ENCODE results near the gene TMEM184B.

TMEM184B gene

DNA sequence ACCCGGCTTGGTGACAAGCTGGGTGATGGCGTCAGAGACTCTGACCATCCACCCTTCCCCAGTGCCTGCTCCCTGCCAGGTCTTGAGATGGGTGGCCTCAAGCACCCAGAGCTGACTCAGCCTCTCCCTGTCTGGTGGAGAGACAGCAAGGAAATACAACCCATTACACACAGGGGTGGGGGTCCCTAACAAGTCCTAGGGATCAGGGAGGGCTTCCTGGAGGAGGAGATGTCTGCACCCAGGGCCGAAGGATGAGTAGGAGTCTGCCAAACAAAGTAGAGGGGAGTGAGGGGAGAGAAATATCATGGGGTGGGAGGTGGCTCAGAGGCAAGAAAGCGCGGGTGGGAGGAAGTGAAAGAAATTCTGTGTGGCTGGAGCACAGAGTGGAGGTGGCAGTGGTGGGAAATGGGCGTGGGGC is 64.2 kb downstream of the TMEM184B start:
- no peak overlapping the region for H3K27ac ChIP-seq (ENCODE audit: low read depth, low read length)
- no peak overlapping the region for H3K9ac ChIP-seq (ENCODE audit: low read depth in 1 of 2, low read length in 2 of 2)
- peaks cover 16 to 22% of the 10 kb centered on the region in 2 donors for H3K4me1 ChIP-seq (ENCODE audit: control insufficient read depth in 1 of 2, insufficient read depth in 2 of 2, low read length in 2 of 2)
- no peaks in the 10 kb centered on the region for H3K9me3 ChIP-seq (ENCODE audit: control insufficient read depth in 1 of 2, low read length in 2 of 2)
- H3K4me3 ChIP-seq (ENCODE audit: low read depth in 1 of 2, low read length in 2 of 2) = no peak overlapping the region
- no peaks in the 10 kb centered on the region for H3K27me3 ChIP-seq (ENCODE audit: control insufficient read depth in 1 of 2, insufficient read depth in 2 of 2, low read length in 2 of 2)
- H3K36me3 ChIP-seq (ENCODE audit: control insufficient read depth in 1 of 2, insufficient read depth in 2 of 2, low read length in 2 of 2) = no peaks in the 10 kb centered on the region

DNA sequence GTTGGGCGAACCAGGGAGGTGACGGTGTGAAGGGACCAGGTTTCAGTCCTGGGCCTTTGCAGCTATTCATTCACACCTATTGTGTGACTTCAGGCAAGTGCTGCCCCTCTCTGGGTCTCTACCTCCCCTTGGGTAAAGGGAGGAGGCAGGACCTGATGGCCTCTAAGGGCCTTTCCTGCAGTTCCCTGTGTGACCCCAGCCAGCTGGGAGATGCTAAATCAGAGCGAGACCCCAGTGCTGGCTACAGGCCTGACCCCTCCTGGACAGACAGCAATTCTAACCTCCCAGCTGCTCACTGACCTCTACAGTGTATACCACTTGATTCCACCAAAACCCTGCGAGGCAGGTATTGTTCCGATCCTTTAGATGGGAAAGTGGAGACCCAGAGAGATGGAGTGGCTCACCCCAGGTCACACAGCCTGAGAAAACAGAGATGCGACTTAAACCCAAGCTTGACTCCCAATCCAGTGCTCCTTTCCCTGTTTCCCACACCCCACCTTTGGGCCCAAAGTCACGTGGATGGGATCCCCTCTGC is 64.8 kb downstream of the TMEM184B start:
- no peak overlapping the region for H3K27ac ChIP-seq (ENCODE audit: low read depth, low read length)
- H3K9ac ChIP-seq (ENCODE audit: low read depth in 1 of 2, low read length in 2 of 2) = no peak overlapping the region
- H3K27me3 ChIP-seq (ENCODE audit: control insufficient read depth in 1 of 2, insufficient read depth in 2 of 2, low read length in 2 of 2) = no peaks in the 10 kb centered on the region
- H3K9me3 ChIP-seq (ENCODE audit: control insufficient read depth in 1 of 2, low read length in 2 of 2) = no peaks in the 10 kb centered on the region
- H3K4me1 ChIP-seq (ENCODE audit: control insufficient read depth in 1 of 2, insufficient read depth in 2 of 2, low read length in 2 of 2) = peaks cover 21 to 24% of the 10 kb centered on the region in 2 donors
- no peak overlapping the region for H3K4me3 ChIP-seq (ENCODE audit: low read depth in 1 of 2, low read length in 2 of 2)
- H3K36me3 ChIP-seq (ENCODE audit: control insufficient read depth in 1 of 2, insufficient read depth in 2 of 2, low read length in 2 of 2) = no peaks in the 10 kb centered on the region

DNA sequence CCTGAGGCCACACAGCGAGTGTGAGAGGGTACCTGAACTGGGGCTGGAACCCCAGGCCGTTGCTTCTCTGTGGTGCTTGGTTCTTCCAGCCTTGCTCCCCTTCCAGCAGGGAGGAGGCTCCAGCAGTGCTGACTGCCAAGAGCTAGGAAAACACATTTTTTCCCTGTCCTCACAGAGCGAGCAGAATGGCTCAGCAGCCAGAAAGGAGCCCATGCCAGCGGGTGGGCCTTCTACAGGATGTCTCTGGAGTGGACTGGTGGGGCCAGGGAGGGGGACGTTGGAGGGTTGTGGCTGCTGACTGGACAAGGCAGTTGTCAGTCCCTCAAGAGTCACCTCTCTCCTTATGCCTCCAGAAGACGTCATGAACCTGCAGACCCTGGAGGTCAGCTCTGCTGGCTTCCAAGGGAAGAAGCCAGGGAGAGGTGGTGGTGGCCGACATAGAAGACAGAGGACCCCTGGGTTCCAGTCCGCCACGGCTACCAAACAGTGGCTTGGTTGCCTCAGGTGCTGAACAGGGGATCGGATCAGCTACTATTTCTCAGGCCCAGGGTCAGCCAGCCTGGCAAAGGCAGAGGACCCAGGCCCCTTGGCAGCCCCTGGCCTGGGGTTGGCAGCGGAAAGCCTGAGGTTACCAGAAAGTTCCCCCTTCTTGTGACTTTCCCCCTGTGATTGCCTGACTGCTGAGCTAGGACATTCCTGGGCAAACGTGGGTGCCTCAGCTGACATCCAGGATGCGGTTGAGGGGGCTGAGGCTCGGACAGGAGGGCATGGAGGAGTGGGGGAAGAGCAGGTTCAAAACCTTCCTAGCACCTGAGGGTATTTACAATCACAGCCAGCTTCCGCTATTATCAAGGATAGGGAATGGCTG is 67.3 kb downstream of the TMEM184B start:
- no peak overlapping the region for H3K9ac ChIP-seq (ENCODE audit: low read depth in 1 of 2, low read length in 2 of 2)
- H3K36me3 ChIP-seq (ENCODE audit: control insufficient read depth in 1 of 2, insufficient read depth in 2 of 2, low read length in 2 of 2) = no peaks in the 10 kb centered on the region
- H3K4me3 ChIP-seq (ENCODE audit: low read depth in 1 of 2, low read length in 2 of 2) = no peak overlapping the region
- peaks cover 26 to 30% of the 10 kb centered on the region in 2 donors for H3K4me1 ChIP-seq (ENCODE audit: control insufficient read depth in 1 of 2, insufficient read depth in 2 of 2, low read length in 2 of 2)
- H3K27ac ChIP-seq (ENCODE audit: low read depth, low read length) = no peak overlapping the region
- H3K9me3 ChIP-seq (ENCODE audit: control insufficient read depth in 1 of 2, low read length in 2 of 2) = no peaks in the 10 kb centered on the region
- no peaks in the 10 kb centered on the region for H3K27me3 ChIP-seq (ENCODE audit: control insufficient read depth in 1 of 2, insufficient read depth in 2 of 2, low read length in 2 of 2)

DNA sequence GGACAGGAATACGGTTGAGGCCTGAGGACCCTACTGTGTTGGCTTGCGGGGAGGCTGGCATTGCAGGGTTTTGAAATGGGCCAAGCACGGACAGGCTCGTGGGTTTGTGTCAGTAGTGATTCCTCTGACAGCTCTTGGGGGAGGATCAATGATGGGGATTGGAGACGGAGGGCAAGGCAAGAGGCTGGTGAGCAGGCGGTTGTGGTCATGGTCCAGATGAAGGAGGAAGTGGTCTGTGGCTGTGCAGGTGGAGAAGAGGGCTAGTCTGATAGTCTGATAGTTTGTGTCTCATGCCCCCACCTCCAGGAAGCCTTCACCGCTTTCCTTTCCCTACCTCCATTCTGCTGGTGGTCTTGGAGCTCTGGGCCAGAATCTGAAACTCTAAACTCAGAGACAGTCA is 68.0 kb downstream of the TMEM184B start:
- no peak overlapping the region for H3K9ac ChIP-seq (ENCODE audit: low read depth in 1 of 2, low read length in 2 of 2)
- no peak overlapping the region for H3K4me3 ChIP-seq (ENCODE audit: low read depth in 1 of 2, low read length in 2 of 2)
- H3K27ac ChIP-seq (ENCODE audit: low read depth, low read length) = no peak overlapping the region
- no peaks in the 10 kb centered on the region for H3K9me3 ChIP-seq (ENCODE audit: control insufficient read depth in 1 of 2, low read length in 2 of 2)
- H3K36me3 ChIP-seq (ENCODE audit: control insufficient read depth in 1 of 2, insufficient read depth in 2 of 2, low read length in 2 of 2) = no peaks in the 10 kb centered on the region
- H3K4me1 ChIP-seq (ENCODE audit: control insufficient read depth in 1 of 2, insufficient read depth in 2 of 2, low read length in 2 of 2) = peaks cover 26 to 30% of the 10 kb centered on the region in 2 donors
- H3K27me3 ChIP-seq (ENCODE audit: control insufficient read depth in 1 of 2, insufficient read depth in 2 of 2, low read length in 2 of 2) = no peaks in the 10 kb centered on the region

DNA sequence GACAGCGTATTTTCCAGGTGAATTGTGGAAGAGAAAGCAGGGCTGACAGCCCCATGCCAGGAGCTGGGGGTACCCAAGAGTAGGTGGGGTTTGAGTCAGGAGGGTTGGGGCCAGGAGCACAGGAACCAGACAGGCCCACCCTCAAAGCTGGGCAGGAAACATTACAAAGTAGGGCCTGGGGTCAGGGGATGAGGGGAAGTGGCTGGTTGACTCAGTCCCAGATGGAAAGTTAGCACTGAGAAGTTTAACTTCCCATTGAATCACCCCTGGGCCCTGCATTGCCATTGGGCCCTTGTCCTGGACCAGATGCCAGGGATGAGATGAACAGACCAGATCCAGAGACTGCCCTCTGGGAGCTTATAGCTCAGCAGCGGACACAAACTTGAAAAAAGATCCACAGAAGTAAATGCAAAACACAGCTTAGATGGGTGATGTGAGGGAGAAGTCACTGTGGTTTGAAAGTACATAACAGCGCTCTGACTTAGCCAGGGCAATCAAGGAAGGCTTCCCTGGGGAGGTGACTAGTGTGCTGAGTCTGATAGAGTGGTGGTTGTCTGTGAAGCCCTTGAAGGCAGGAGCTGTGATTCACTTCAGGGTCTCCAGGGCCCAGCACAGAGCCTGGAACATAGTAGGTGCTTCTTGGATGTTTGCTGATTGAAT is 68.8 kb downstream of the TMEM184B start:
- Histone ChIP-seq H3K4me1 (ENCODE audit: control insufficient read depth in 1 of 2, insufficient read depth in 2 of 2, low read length in 2 of 2) (peaks cover 26 to 30% of the 10 kb centered on the region in 2 donors), H3K4me3 (ENCODE audit: low read depth in 1 of 2, low read length in 2 of 2) (peak overlapping the region; percentile 85), H3K27ac (ENCODE audit: low read depth, low read length) (no peak overlapping the region), H3K9me3 (ENCODE audit: control insufficient read depth in 1 of 2, low read length in 2 of 2) (no peaks in the 10 kb centered on the region), H3K36me3 (ENCODE audit: control insufficient read depth in 1 of 2, insufficient read depth in 2 of 2, low read length in 2 of 2) (no peaks in the 10 kb centered on the region), H3K9ac (ENCODE audit: low read depth in 1 of 2, low read length in 2 of 2) (peak overlapping the region; percentile 51 to 81), H3K27me3 (ENCODE audit: control insufficient read depth in 1 of 2, insufficient read depth in 2 of 2, low read length in 2 of 2) (no peaks in the 10 kb centered on the region)

DNA sequence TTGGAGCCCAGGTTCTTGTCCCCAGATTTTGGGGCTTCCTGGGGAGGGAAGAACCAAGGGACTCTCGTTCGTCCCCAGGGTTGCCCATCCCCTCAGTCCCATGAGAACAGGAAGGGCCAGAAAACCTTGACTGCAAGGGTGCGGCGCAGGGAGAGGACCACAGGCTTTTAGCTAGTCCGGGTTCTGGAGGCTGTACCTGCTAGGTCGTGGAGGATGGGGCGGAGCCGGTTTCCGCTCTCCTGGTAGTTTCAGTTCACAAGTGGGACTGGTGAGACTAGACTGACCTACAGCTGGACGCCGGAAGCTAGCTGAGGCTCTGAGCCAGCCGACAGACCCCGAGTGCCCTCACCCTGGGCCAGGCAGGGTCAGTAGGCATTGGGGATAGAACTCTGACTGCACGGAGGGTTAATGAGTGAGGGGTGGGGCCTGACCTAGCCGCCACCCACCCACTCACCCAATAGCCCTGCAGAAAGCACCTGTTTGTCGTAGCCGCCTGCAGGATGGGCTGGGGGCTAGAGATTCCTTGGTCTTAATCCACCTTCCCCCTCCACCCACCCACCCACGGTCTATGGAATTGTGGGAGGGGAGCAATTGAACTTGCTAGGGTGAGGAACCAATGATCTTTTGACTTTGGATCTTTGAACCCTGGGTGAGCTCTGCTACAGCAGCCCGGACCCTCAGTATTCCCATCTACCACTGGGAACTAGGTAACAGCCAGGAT is 69.6 kb downstream of the TMEM184B start:
- peak overlapping the region; percentile 81 to 84 for H3K9ac ChIP-seq (ENCODE audit: low read depth in 1 of 2, low read length in 2 of 2)
- H3K27ac ChIP-seq (ENCODE audit: low read depth, low read length) = peak overlapping the region; percentile 94
- H3K9me3 ChIP-seq (ENCODE audit: control insufficient read depth in 1 of 2, low read length in 2 of 2) = no peaks in the 10 kb centered on the region
- H3K36me3 ChIP-seq (ENCODE audit: control insufficient read depth in 1 of 2, insufficient read depth in 2 of 2, low read length in 2 of 2) = no peaks in the 10 kb centered on the region
- peak overlapping the region; percentile 85 for H3K4me3 ChIP-seq (ENCODE audit: low read depth in 1 of 2, low read length in 2 of 2)
- no peaks in the 10 kb centered on the region for H3K27me3 ChIP-seq (ENCODE audit: control insufficient read depth in 1 of 2, insufficient read depth in 2 of 2, low read length in 2 of 2)
- H3K4me1 ChIP-seq (ENCODE audit: control insufficient read depth in 1 of 2, insufficient read depth in 2 of 2, low read length in 2 of 2) = peaks cover 26 to 34% of the 10 kb centered on the region in 2 donors

DNA sequence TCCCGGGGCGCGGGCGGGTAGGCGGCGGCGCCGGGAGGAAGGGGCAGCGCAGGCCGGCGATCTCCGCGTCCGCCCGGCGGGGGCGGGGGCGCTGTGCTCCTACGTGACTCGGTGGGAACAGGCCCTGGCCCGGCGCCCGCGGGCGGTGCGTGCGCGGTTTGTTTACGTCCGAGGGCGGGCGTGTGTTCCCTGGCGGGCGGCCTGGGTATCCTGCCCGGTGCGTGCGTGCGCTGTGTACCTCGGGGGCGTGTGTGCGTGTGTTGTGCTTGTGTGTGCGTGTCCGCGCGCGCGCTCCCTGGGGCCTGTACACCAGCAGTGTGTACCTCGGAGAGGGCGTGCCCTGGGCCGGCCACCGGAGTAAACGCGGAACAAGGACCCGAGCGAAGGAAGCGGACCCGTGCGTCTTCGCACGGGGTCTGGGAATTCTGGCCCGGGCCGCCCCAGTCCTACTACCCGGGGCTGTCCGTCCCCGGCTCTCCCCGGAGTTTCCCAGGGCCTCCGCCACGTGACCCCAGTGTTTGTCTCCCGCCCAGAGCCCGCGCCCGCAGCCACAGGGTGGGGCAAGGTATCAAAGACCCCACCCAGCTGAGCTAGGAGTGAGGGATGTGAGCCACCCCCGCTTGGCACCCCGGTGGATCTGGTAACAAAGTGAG is 70.2 kb downstream of the TMEM184B start:
- Histone ChIP-seq H3K36me3 (ENCODE audit: control insufficient read depth in 1 of 2, insufficient read depth in 2 of 2, low read length in 2 of 2) (no peaks in the 10 kb centered on the region), H3K9me3 (ENCODE audit: control insufficient read depth in 1 of 2, low read length in 2 of 2) (no peaks in the 10 kb centered on the region), H3K27ac (ENCODE audit: low read depth, low read length) (peak overlapping the region; percentile 94), H3K4me1 (ENCODE audit: control insufficient read depth in 1 of 2, insufficient read depth in 2 of 2, low read length in 2 of 2) (peaks cover 26 to 34% of the 10 kb centered on the region in 2 donors), H3K27me3 (ENCODE audit: control insufficient read depth in 1 of 2, insufficient read depth in 2 of 2, low read length in 2 of 2) (no peaks in the 10 kb centered on the region), H3K9ac (ENCODE audit: low read depth in 1 of 2, low read length in 2 of 2) (peak overlapping the region; percentile 81 to 84), H3K4me3 (ENCODE audit: low read depth in 1 of 2, low read length in 2 of 2) (peak overlapping the region; percentile 85)

DNA sequence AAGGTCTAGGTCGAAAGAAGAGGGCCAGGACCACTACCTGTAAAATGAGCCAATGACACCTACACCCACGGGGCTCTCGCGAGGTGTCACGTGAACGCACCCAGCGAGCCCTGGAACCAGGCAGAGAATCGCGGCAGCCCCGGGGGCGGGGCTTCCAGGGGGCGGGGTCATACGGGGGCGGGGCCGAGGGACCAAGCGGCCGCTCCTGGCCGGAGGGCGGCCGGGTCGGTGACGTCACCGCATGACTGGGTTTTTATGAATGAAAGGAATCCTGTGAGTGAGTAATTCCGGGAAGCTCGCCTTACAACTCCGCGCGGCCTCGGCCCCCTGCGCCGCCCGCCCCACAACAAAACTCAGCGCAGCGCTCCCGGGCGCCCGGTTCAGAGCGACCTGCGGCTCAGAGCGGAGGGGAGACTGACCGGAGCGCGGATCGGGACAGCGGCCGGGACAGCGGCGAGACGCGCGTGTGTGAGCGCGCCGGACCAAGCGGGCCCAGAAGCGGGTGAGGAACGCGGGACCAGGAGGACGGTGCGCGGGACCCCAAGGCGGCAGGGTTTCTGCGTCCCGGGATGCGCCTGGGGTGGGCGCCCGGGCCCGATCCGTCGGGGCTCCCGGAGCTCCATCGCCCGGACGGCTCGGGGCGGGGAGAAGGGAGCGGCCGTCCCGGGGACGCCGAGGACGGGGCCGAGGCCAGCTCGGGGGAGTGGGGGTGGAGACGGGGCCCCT is 70.9 kb downstream of the TMEM184B start, which contains the start of gene MAFF:
Gene MAFF, plus strand, starts transcription at position 284 of the 726 bp plus-strand sequence. CDS start 11,860 bp downstream, outside the sequence.
- Histone ChIP-seq H3K9me3 (ENCODE audit: control insufficient read depth in 1 of 2, low read length in 2 of 2) (no peaks in the 10 kb centered on the region), H3K27ac (ENCODE audit: low read depth, low read length) (peak within 1 kb of the TSS; percentile 94), H3K9ac (ENCODE audit: low read depth in 1 of 2, low read length in 2 of 2) (peak within 1 kb of the TSS; percentile 81 to 84), H3K4me1 (ENCODE audit: control insufficient read depth in 1 of 2, insufficient read depth in 2 of 2, low read length in 2 of 2) (peaks cover 27 to 34% of the 10 kb centered on the region in 2 donors), H3K27me3 (ENCODE audit: control insufficient read depth in 1 of 2, insufficient read depth in 2 of 2, low read length in 2 of 2) (no peaks in the 10 kb centered on the region), H3K36me3 (ENCODE audit: control insufficient read depth in 1 of 2, insufficient read depth in 2 of 2, low read length in 2 of 2) (no peaks in the 10 kb centered on the region), H3K4me3 (ENCODE audit: low read depth in 1 of 2, low read length in 2 of 2) (peak within 1 kb of the TSS; percentile 85)

DNA sequence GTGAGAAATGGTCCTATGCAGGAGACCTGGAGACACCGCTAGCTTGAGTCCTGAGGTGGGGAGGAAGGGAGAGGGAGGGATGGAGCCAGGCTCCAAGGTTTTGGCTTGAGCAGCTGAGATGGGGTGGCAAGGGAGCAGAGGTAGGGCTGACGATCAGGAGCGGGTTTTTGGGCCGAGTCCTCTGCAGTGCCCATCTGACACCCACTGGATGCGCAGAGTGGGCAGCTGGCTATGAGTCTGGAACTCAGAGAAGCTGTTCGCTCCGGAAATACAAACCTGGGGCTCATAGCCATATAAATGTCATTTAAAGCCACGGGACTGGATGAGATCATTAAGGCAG is 71.5 kb downstream of the TMEM184B start:
- H3K36me3 ChIP-seq (ENCODE audit: control insufficient read depth in 1 of 2, insufficient read depth in 2 of 2, low read length in 2 of 2) = no peaks in the 10 kb centered on the region
- H3K4me3 ChIP-seq (ENCODE audit: low read depth in 1 of 2, low read length in 2 of 2) = peak overlapping the region; percentile 60 to 64
- peaks cover 29 to 34% of the 10 kb centered on the region in 2 donors for H3K4me1 ChIP-seq (ENCODE audit: control insufficient read depth in 1 of 2, insufficient read depth in 2 of 2, low read length in 2 of 2)
- H3K9ac ChIP-seq (ENCODE audit: low read depth in 1 of 2, low read length in 2 of 2) = peak overlapping the region; percentile 2 to 54
- H3K27ac ChIP-seq (ENCODE audit: low read depth, low read length) = peak overlapping the region; percentile 78
- H3K27me3 ChIP-seq (ENCODE audit: control insufficient read depth in 1 of 2, insufficient read depth in 2 of 2, low read length in 2 of 2) = no peaks in the 10 kb centered on the region
- H3K9me3 ChIP-seq (ENCODE audit: control insufficient read depth in 1 of 2, low read length in 2 of 2) = no peaks in the 10 kb centered on the region

Measured in duodenal mucosa (tissue), 2 donors.